ENCODE results near the gene DNAH8.

GRCh38 chr6:39044181-39044580 lies 329.1 kb downstream of the DNAH8 start:
- TF ChIP-seq EZH2 (IDR thresholded peaks at IDR 0.05; ENCODE audit: low read length, unreplicated experiment) (no peak), EZH2phosphoT487 (IDR thresholded peaks at IDR 0.05; ENCODE audit: borderline replicate concordance, low read length) (no peak)
